RWPE2 (cell line): Measurements from ENCODE around the gene EP400.

ENCODE experiments used
- ATAC-seq: fragments of 200-7000 bp; cut with Tn5 transposase; 3 replicates; pipeline ENCODE4 v1.9.1; 2021; ENCODE audit warnings: low read depth
- DNase-seq: peaks from one replicate; pipeline ENCODE4 v3.0.0-alpha.2; 2020; ENCODE audit warnings: low spot score
- H3K27ac ChIP-seq: fragments of 450-650 bp; 2 replicates; pipeline ENCODE4 v1.5.1; 2017; ENCODE audit warnings: mild to moderate bottlenecking; ENCODE audit not compliant: poor library complexity, severe bottlenecking
- H3K27me3 ChIP-seq: fragments of 250-450 bp; sonication (Bioruptor Pico); 2 replicates; pipeline ENCODE4 v1.5.1; 2021; ENCODE audit warnings: mild to moderate bottlenecking, moderate library complexity; ENCODE audit not compliant: insufficient read depth, poor library complexity, severe bottlenecking
- H3K36me3 ChIP-seq: fragments of 250-450 bp; sonication (Bioruptor Pico); 2 replicates; pipeline ENCODE4 v1.5.1; 2020; ENCODE audit warnings: low read depth, mild to moderate bottlenecking, moderate library complexity
- H3K4me1 ChIP-seq: fragments of 250-450 bp; sonication (Bioruptor Pico); 2 replicates; pipeline ENCODE4 v1.5.1; 2021; ENCODE audit warnings: mild to moderate bottlenecking, moderate library complexity; ENCODE audit not compliant: insufficient read depth, poor library complexity, severe bottlenecking
- H3K4me3 ChIP-seq: fragments of 250-450 bp; sonication (Bioruptor Pico); 2 replicates; pipeline ENCODE4 v1.5.1; 2021; ENCODE audit warnings: mild to moderate bottlenecking, moderate library complexity; ENCODE audit not compliant: severe bottlenecking
- H3K9me3 ChIP-seq: fragments of 250-450 bp; sonication (Bioruptor Pico); 2 replicates; pipeline ENCODE4 v1.5.1; 2021; ENCODE audit warnings: mild to moderate bottlenecking, moderate library complexity; ENCODE audit not compliant: severe bottlenecking
- CTCF ChIP-seq: fragments of 450-650 bp; IDR thresholded peaks from one replicate; pipeline ENCODE4 v1.5.1; 2017; ENCODE audit warnings: mild to moderate bottlenecking, moderate library complexity; ENCODE audit not compliant: poor library complexity, severe bottlenecking

EP400 gene

GRCh38 chr12:132121283-132121682, 171.5 kb downstream of the EP400 start:
- DNase-seq (no peak), ATAC-seq (no peak)
- Histone ChIP-seq H3K4me3 (no peak overlapping the region), H3K27me3 (no peaks in the 10 kb centered on the region), H3K4me1 (no peaks in the 10 kb centered on the region), H3K9me3 (no peaks in the 10 kb centered on the region), H3K36me3 (peaks cover 24% of the 10 kb centered on the region), H3K27ac (no peak overlapping the region)
- no peak for TF ChIP-seq CTCF

GRCh38 chr12:132123970-132124765, 174.4 kb downstream of the EP400 start:
- ATAC-seq (no peak), DNase-seq (no peak)
- no peaks in the 10 kb centered on the region for H3K4me1 ChIP-seq
- H3K27me3 ChIP-seq = no peaks in the 10 kb centered on the region
- peaks cover 42% of the 10 kb centered on the region for H3K36me3 ChIP-seq
- H3K4me3 ChIP-seq = no peak overlapping the region
- no peak for TF ChIP-seq CTCF
- H3K27ac ChIP-seq = no peak overlapping the region
- H3K9me3 ChIP-seq = no peaks in the 10 kb centered on the region

- Histone ChIP-seq H3K36me3 (peaks cover 42% of the 10 kb centered on the region), H3K4me3 (no peak overlapping the region), H3K27me3 (no peaks in the 10 kb centered on the region), H3K9me3 (no peaks in the 10 kb centered on the region), H3K27ac (no peak overlapping the region), H3K4me1 (no peaks in the 10 kb centered on the region)
- DNase-seq = no peak
- no peak for ATAC-seq
- TF ChIP-seq CTCF = no peak
Observed at GRCh38 chr12:132124766-132125425, 175.2 kb downstream of the EP400 start.

GRCh38 chr12:132125736-132126135, 176.0 kb downstream of the EP400 start:
- no peak overlapping the region for H3K4me3 ChIP-seq
- no peak for TF ChIP-seq CTCF
- ATAC-seq (no peak), DNase-seq (no peak)
- H3K27me3 ChIP-seq = no peaks in the 10 kb centered on the region
- peaks cover 42% of the 10 kb centered on the region for H3K36me3 ChIP-seq
- H3K27ac ChIP-seq = no peak overlapping the region
- no peaks in the 10 kb centered on the region for H3K4me1 ChIP-seq
- no peaks in the 10 kb centered on the region for H3K9me3 ChIP-seq

GRCh38 chr12:132127041-132127440, 177.3 kb downstream of the EP400 start:
- DNase-seq (no peak), ATAC-seq (no peak)
- H3K4me1 ChIP-seq = no peaks in the 10 kb centered on the region
- H3K9me3 ChIP-seq = no peaks in the 10 kb centered on the region
- peaks cover 29% of the 10 kb centered on the region for H3K36me3 ChIP-seq
- H3K27me3 ChIP-seq = no peaks in the 10 kb centered on the region
- no peak for TF ChIP-seq CTCF
- H3K4me3 ChIP-seq = no peak overlapping the region
- H3K27ac ChIP-seq = no peak overlapping the region
